HG03520 (cell line): ENCODE results near the gene TUT7.
A peak's percentile ranks its signal among the peaks of the same experiment; 100 is the strongest.

Source experiments
- ATAC-seq: cut with Tn5 transposase; IDR thresholded peaks from one replicate; pipeline ENCODE4 v1.9.1; 2021; ENCODE audit warnings: mild to moderate bottlenecking, moderate library complexity; ENCODE audit not compliant: unreplicated experiment

TUT7 gene

DNA sequence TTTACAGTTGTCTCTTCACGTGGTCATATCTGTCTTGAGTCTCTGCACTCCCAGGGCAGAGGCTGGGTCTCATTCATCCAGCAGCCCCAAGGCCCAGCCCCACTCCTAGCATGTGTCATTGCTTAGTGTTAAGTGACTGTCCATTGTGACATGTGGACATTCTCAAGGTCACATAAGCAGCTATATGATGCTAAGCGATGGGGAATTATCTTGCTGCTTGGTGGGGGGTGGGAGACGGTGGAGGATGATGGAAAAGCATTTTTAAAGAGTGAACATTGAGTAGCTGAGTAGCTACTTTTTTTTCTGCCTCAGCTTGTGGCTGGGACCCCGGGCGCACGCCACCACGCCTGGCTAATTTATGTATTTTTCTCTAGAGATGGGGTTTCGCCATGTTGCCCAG lies 94.7 kb downstream of the TUT7 start, which contains the start of gene C9orf153:
Gene C9orf153 (minus strand): TSS at position 101 of the 400 bp plus-strand sequence. CDS start 30,054 bp downstream, outside the sequence.
- ATAC-seq = no peak

DNA sequence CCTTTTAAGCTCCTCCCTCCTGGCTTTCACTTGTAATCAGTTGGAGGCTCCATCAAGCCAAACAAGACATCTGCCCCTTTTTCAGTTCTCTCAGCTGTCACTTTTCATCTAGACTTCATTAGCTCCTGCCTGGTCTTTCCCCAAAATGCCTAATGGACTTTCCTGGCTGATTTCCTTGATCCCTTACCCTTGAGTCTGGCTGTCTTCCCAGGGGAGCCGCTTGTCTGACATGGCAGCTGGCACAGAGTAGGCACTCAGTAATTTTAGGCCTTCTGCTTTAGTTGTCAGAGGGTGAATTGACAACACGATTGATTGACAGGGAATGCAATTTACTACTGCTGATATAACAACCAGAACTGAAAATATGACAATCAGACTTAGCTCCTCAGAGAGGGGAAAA lies 96.8 kb downstream of the TUT7 start:
- ATAC-seq = no peak

DNA sequence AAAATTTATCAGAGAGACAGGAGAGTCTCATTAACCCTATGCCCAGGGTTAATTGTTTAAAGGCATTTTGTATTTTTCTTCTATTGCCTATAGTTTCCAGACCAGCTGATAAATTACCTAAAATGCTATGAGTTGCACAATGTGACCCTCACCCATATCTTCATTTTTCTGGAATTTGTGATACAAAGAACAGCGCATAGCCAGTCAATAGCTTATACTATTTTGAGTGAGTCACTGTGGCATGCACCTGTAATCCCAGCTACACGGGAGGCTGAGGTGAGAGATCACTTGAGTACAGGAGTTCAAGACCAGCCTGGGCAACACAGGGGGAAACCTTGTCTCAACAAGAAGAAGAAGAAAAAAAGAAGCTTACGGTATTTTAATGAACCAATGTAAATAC lies 97.6 kb downstream of the TUT7 start:
- no peak for ATAC-seq

DNA sequence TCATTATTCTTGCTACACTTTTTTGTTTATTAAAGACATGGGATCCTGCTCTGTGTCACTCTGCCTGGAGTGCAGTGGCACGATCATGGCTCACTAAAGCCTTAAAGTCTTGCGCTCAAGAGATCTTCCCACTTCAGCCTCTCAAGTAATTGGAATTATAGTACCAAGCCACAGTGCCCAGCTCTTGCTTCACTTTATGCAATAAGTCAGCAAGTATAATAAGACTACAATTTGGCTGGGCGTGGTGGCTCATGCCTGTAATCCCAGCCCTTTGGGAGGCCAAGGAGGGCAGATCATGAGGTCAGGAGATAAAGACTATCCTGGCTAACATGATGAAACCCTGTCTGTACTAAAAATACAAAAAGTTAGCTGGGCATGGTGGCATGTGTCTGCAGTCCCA lies 100.6 kb downstream of the TUT7 start:
- ATAC-seq = no peak

DNA sequence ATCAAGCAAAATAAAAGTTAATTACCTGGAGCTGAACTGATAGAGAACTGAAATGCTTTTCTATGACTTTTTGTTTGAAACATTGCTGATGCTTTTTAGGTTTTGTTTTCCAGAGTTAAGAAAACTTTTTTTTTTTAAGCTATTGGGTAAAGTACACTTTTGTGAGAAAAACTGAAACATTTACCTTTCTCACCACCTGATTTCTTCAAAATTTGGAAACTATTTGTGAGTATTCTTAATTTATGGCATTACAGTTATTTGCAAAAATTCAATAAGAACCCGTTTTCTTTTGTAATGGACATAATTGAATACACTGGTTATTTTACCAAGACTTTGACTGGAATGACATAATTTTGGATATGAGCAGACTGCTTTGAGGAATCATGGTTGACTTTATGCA lies 101.3 kb downstream of the TUT7 start:
- ATAC-seq = no peak

DNA sequence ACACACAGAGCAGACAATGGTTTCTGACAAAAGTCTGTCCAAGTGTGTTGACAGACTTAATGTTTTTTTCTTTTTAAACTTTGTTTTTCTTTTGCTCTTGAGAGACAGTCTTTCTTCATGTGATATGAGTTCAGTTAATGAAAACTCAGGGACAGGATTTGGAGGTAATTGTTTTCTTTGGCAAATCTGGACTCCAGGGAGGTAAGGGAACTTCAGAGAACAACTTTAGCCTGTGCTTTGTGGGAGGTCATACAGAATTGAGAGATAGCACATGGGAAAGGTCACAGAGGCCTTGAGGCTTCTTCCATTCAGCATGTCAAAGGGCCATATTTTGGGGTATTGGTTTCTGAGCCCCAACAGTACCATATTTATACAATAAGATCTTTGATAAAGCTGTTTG lies 104.1 kb downstream of the TUT7 start:
- no peak for ATAC-seq

DNA sequence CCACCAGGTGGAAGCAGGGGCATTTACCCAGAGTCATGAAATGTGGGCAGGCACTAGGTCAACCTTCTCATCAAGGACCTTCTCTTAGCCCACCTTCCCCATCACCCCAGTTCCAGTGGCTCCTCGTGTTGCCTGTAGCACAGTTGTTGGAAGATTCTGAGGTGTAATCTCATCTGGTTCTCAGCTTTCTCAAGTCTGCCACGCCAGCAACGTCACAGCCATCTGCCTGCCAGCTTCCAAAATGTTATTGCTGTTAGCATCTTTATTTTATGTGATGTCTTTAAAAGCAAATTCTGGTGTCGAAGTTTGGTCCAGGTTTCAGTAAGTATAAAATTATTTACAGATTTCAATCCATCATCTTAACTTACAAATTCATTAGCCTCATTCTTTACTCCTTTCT lies 105.5 kb downstream of the TUT7 start:
- ATAC-seq = no peak

DNA sequence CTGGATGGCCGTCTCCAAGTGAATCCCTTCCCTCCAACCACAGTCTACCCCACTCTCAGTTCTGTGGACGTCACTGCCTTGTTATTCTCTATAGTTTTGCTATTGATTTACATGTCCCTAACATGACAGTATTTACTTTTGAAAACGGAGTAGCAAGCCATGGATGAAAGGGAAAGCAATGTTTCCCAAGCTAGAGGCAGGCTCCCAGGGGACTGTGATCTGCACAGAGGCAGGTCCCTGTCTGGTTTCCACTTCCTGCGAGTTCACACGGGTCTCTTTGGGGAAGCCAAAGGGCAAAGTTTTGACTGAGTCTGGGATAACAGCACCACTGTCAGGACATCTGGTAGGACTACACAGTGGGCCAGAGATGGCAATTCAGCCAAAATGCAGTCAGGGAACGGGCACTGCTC lies 107.5 kb downstream of the TUT7 start:
- ATAC-seq = peak; percentile 63

DNA sequence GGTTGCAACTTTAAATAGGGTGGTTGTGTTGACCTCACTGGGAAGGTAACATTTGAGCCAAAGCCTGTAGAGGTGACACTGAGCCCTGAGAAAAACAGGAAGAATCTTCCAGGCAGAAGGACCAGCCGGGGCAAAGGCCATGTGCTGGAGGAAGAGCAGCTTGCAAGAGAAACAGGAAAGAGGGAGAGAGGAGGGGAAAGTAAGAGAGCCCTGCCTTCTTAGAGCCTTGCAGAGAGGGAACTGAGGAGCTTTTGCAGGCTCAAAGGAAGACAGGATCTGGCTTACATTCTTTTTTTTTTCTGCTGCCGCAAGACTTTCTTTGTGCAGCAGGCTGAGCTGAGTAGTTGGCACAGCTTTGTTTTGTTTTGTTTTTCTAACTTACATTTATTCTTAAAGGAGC lies 112.1 kb downstream of the TUT7 start:
- ATAC-seq = no peak

DNA sequence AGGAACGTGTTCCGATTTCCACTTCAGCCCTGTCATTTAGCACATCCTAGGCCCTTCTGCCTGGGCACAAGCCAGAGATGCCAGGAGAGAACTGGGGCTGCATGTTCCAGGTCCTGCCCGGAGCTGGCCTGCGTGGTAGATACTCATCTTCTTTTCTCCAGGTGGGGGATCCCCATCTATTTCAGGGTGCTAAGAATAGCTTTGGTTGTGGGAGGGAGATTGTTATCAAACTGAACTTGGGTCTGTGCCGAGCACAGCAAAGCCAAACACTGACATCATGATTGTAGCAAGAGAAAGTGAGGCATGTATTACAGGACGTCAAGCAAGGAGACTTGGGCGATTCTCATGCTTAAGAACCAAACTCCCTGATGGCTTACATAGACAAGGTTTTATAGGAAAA lies 113.0 kb downstream of the TUT7 start:
- no peak for ATAC-seq

DNA sequence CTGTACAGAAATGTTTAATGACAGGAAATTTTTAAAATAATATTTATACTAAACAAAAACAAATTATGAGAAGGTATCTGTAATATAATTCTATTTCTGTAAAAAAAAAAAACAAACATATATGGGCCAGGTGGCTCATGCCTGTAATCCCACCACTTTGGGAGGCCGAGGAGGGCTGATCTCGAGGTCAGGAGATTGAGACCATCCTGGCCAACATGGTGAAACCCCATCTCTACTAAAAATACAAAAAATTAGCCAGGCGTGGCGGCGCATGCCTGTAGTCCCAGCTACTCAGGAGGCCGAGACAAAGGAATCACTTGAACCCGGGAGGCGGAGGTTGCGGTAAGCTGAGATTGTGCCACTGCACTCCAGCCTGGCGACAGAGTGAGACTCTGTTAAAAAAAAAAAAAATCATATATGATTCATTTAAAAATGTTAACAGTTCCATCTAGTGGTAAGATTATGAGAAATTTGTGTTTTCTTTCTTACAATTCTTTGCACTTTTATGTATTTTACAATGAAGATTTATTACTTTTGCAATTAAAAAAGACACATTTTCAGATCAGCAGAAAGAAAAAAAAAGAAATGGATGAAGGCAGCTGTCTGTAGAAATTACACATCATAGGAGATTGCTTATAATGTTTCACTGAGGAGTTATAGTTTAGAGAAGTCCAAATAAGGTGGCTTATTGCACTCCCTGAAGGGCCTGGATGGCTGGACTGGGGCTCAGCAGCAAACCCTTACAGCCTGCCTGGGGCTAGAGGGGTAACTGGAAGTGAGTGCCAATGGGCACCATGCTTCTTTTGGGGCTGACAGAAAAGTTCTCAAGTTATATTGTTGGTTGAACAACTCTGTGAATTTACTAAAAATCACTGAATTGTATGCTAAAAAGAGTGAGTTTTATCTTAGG lies 115.1 kb downstream of the TUT7 start:
- no peak for ATAC-seq
